H1 (cell line): ENCODE results near the gene SENP7. TPM values are rescaled to one million over a fixed set of nuclear protein-coding genes. Genes with fewer than 3 reads are reported as not detected.

Source experiments
- CTCF ChIA-PET: fragments of 300-600 bp; sonication (Branson Sonifier 250); formaldehyde crosslinking; loops from one replicate; lab custom pipeline; 2021; ENCODE audit not compliant: partially characterized antibody; lab: Charles Lee
- POLR2A ChIA-PET: fragments of 300-600 bp; sonication (Branson Sonifier 250); formaldehyde crosslinking; loops from one replicate; lab custom pipeline; 2021; ENCODE audit warnings: inconsistent platforms; ENCODE audit not compliant: partially characterized antibody; lab: Charles Lee
- DNase-seq, 2 experiments: peaks; one replicate each; pipeline versions ENCODE4 v3.0.0 to v3.0.0-alpha.2; 2010 to 2022; ENCODE audit warnings: low spot score in 2 of 2, low read depth in 1 of 2, mixed read lengths in 1 of 2
- FAIRE-seq: peaks from 2 replicates; lab custom pipeline; 2011; peaks lifted over from hg19 to GRCh38; lab: Jason Lieb, UNC
- H2AFZ ChIP-seq: 2 replicates; pipeline ENCODE4 v1.8.1; 2012; ENCODE audit warnings: low read length, inconsistent platforms
- H2AK5ac ChIP-seq: 2 replicates; pipeline ENCODE4 v1.6.1; 2013; ENCODE audit warnings: low read depth, low read length
- H2BK120ac ChIP-seq: replicated peaks from 2 replicates; pipeline ENCODE3; 2013; ENCODE audit warnings: low read depth, low read length, inconsistent platforms
- H2BK12ac ChIP-seq: 2 replicates; pipeline ENCODE4 v1.6.1; 2013; ENCODE audit warnings: low read depth, low read length
- H2BK15ac ChIP-seq: 2 replicates; pipeline ENCODE4 v1.6.1; 2013; ENCODE audit warnings: low read length
- H2BK20ac ChIP-seq: 2 replicates; pipeline ENCODE4 v1.6.1; 2013; ENCODE audit warnings: low read length
- H2BK5ac ChIP-seq: 2 replicates; pipeline ENCODE4 v1.6.1; 2013; ENCODE audit warnings: low read depth, low read length
- H3K14ac ChIP-seq: 2 replicates; pipeline ENCODE4 v1.6.1; 2013; ENCODE audit warnings: inconsistent platforms; ENCODE audit not compliant: insufficient read length
- H3K18ac ChIP-seq: 2 replicates; pipeline ENCODE4 v1.6.1; 2013; ENCODE audit warnings: low read length; ENCODE audit errors: extremely low read depth
- H3K23ac ChIP-seq: 2 replicates; pipeline ENCODE4 v1.6.1; 2013; ENCODE audit warnings: inconsistent platforms; ENCODE audit not compliant: insufficient read length
- H3K23me2 ChIP-seq: 2 replicates; pipeline ENCODE4 v1.6.1; 2013; ENCODE audit warnings: low read depth, low read length
- H3K27ac ChIP-seq: 2 replicates; pipeline ENCODE4 v1.6.1; 2011; ENCODE audit warnings: low read depth, low read length, inconsistent platforms
- H3K27me3 ChIP-seq, 4 experiments: replicated peaks in 1 of 4; 1 replicate in 1 of 4; 2 replicates in 3 of 4; pipeline versions ENCODE4 v1.6.1 to v1.8.1; 2011 to 2013; ENCODE audit warnings: low read length in 3 of 4, mild to moderate bottlenecking in 3 of 4, inconsistent platforms in 2 of 4, mixed read lengths in 2 of 4, moderate library complexity in 1 of 4; ENCODE audit not compliant: control insufficient read depth in 3 of 4, insufficient read depth in 3 of 4; ENCODE audit errors: extremely low read depth in 1 of 4
- H3K36me3 ChIP-seq, 4 experiments: 2 replicates each; pipeline versions ENCODE4 v1.6.1 to v1.8.1; 2011 to 2013; ENCODE audit warnings: mild to moderate bottlenecking in 4 of 4, low read length in 3 of 4, moderate library complexity in 2 of 4, control low read depth in 1 of 4, inconsistent platforms in 1 of 4; ENCODE audit not compliant: insufficient read depth in 4 of 4, control insufficient read depth in 2 of 4
- H3K4ac ChIP-seq: replicated peaks from 2 replicates; pipeline ENCODE3; 2013; ENCODE audit warnings: low read length, low read depth, mixed read lengths, inconsistent platforms; ENCODE audit not compliant: insufficient read length
- H3K4me1 ChIP-seq, 4 experiments: replicated peaks in 1 of 4; 1 replicate in 1 of 4; 2 replicates in 3 of 4; pipeline versions ENCODE4 v1.6.1 to v1.8.1; 2011 to 2013; ENCODE audit warnings: low read length in 3 of 4, inconsistent platforms in 2 of 4, mixed read lengths in 1 of 4; ENCODE audit not compliant: insufficient read depth in 4 of 4, control insufficient read depth in 3 of 4
- H3K4me2 ChIP-seq, 2 experiments: 2 replicates each; pipeline versions ENCODE4 v1.6.1 to v1.8.1; 2011 to 2013; ENCODE audit warnings: low read depth in 2 of 2, low read length in 2 of 2, control low read depth in 1 of 2, inconsistent platforms in 1 of 2, mild to moderate bottlenecking in 1 of 2; ENCODE audit not compliant: insufficient read depth in 1 of 2
- H3K4me3 ChIP-seq, 4 experiments: fragments of 200-600, 300-600 bp in 1 of 4; sonication (generic), shearing (Covaris generic), sonication (Bioruptor Twin) in 1 of 4; 2 replicates each; pipeline versions ENCODE4 v1.5.1 to v1.8.1; 2011 to 2016; ENCODE audit warnings: low read length in 4 of 4, low read depth in 3 of 4, control low read depth in 2 of 4, inconsistent platforms in 2 of 4, mild to moderate bottlenecking in 2 of 4, mixed read lengths in 1 of 4, moderate library complexity in 1 of 4; ENCODE audit not compliant: insufficient read depth in 2 of 4; ENCODE audit errors: extremely low read depth in 1 of 4
- H3K56ac ChIP-seq: replicated peaks from 2 replicates; pipeline ENCODE3; 2013; ENCODE audit warnings: low read depth, mild to moderate bottlenecking, mixed read lengths, low read length, inconsistent platforms; ENCODE audit not compliant: insufficient read length
- H3K79me1 ChIP-seq: 2 replicates; pipeline ENCODE4 v1.6.1; 2013; ENCODE audit warnings: low read depth, low read length, control low read depth
- H3K79me2 ChIP-seq, 2 experiments: 2 replicates each; pipeline versions ENCODE4 v1.6.1 to v1.8.1; 2012 to 2013; ENCODE audit warnings: low read length in 2 of 2, mild to moderate bottlenecking in 2 of 2, inconsistent platforms in 1 of 2; ENCODE audit not compliant: insufficient read depth in 2 of 2, control insufficient read depth in 1 of 2
- H3K9ac ChIP-seq, 4 experiments: replicated peaks in 1 of 4; 1 replicate in 1 of 4; 2 replicates in 3 of 4; pipeline versions ENCODE4 v1.6.1 to v1.8.1; 2011 to 2013; ENCODE audit warnings: low read depth in 3 of 4, low read length in 3 of 4, control low read depth in 2 of 4, mild to moderate bottlenecking in 2 of 4, moderate library complexity in 2 of 4, inconsistent platforms in 1 of 4; ENCODE audit errors: extremely low read depth in 1 of 4
- H3K9me3 ChIP-seq, 2 experiments: 2 replicates each; pipeline versions ENCODE4 v1.6.1 to v1.8.1; 2012 to 2013; ENCODE audit warnings: mild to moderate bottlenecking in 2 of 2, moderate library complexity in 2 of 2, control low read depth in 1 of 2, inconsistent platforms in 1 of 2, low read depth in 1 of 2, low read length in 1 of 2, mixed read lengths in 1 of 2; ENCODE audit not compliant: insufficient read depth in 2 of 2
- H4K20me1 ChIP-seq, 2 experiments: replicated peaks in 1 of 2; 2 replicates each; pipeline versions ENCODE3 to v1.8.1; 2011 to 2013; ENCODE audit warnings: inconsistent platforms in 2 of 2, low read length in 2 of 2, mild to moderate bottlenecking in 1 of 2; ENCODE audit not compliant: insufficient read depth in 2 of 2, control insufficient read depth in 1 of 2
- H4K5ac ChIP-seq: 2 replicates; pipeline ENCODE4 v1.6.1; 2013; ENCODE audit warnings: low read length, low read depth, mixed read lengths, inconsistent platforms; ENCODE audit not compliant: insufficient read length
- H4K8ac ChIP-seq: 2 replicates; pipeline ENCODE4 v1.8.0; 2013; ENCODE audit warnings: mild to moderate bottlenecking, moderate library complexity, low read length, inconsistent platforms; ENCODE audit not compliant: insufficient read depth; ENCODE audit errors: extremely low read depth
- H4K91ac ChIP-seq: replicated peaks from 2 replicates; pipeline ENCODE3; 2013; ENCODE audit warnings: low read length, mixed read lengths, inconsistent platforms; ENCODE audit not compliant: insufficient read length
- ATF3 ChIP-seq: IDR thresholded peaks from 2 replicates; pipeline ENCODE4 v1.6.1; 2011; ENCODE audit warnings: low read depth, mild to moderate bottlenecking, low read length; ENCODE audit not compliant: insufficient read depth
- BACH1 ChIP-seq: IDR thresholded peaks from 2 replicates; pipeline ENCODE4 v1.6.1; 2012; ENCODE audit warnings: low read length, improper control_type of control experiment
- CBX5 ChIP-seq: fragments of 300-800, 300-1000 bp; sonication (generic); IDR thresholded peaks from 2 replicates; pipeline ENCODE4 v1.7.1; 2016; ENCODE audit warnings: antibody characterized with exemption, low read length, low read depth
- RNF2 ChIP-seq: fragments of 200-900, 300-1000 bp; sonication (generic); IDR thresholded peaks from 2 replicates; pipeline ENCODE4 v1.7.1; 2016; ENCODE audit warnings: borderline replicate concordance, low read depth, mild to moderate bottlenecking, antibody characterized with exemption, low read length; ENCODE audit not compliant: poor library complexity, severe bottlenecking; ENCODE audit errors: missing control alignments
- SP2 ChIP-seq: IDR thresholded peaks from 2 replicates; pipeline ENCODE4 v1.6.1; 2012; ENCODE audit warnings: mild to moderate bottlenecking, low read length, inconsistent platforms
- WGBS, 2 experiments: shearing (Covaris generic) in 1 of 2; methylation state at CpG; one replicate each; pipeline versions ENCODE4 v1.1.6 to v1.1.7; 2013 to 2015; ENCODE audit warnings: low lambda C conversion rate in 2 of 2, mixed read lengths in 2 of 2, inconsistent platforms in 1 of 2, low coverage in 1 of 2, missing lambda C conversion rate in 1 of 2; ENCODE audit not compliant: insufficient replicate concordance in 2 of 2, insufficient coverage in 1 of 2, insufficient read length in 1 of 2; ENCODE audit errors: extremely low coverage in 1 of 2, missing lambda C conversion rate in 1 of 2; 5-methylcytosine and 5-hydroxymethylcytosine counted together
- polyA plus RNA-seq, 7 experiments: library from polyadenylated mRNA; depleted of rRNA in 3 of 7; stranded (reverse) in 5 of 7; unstranded in 2 of 7; fragments of >200 nt in 5 of 7; fragments of 200-250 nt in 2 of 7; gene quantifications; 1 replicate in 5 of 7; 2 replicates in 1 of 7; 4 replicates in 1 of 7; pipeline versions ENCODE4 v1.2.1 to v1.2.3, GENCODE V29; 2011 to 2013; ENCODE audit warnings: missing spikeins in 2 of 7, mixed read lengths in 2 of 7
- total RNA-seq: library from RNA; stranded (reverse); fragmentation: NEBNext Ultra II Directional; extraction: Animal tissue kit (Norgen Biotek cat#: 25700); gene quantifications from 2 replicates; pipeline ENCODE4 v1.2.1, GENCODE V29; 2021

Gene SENP7
- total and polyA plus RNA-seq, 2 of the 8 experiments (the other 6 are each of a cell fraction or from before 2014, with no cell fraction given): 2.8 to 7.8 TPM

DNA sequence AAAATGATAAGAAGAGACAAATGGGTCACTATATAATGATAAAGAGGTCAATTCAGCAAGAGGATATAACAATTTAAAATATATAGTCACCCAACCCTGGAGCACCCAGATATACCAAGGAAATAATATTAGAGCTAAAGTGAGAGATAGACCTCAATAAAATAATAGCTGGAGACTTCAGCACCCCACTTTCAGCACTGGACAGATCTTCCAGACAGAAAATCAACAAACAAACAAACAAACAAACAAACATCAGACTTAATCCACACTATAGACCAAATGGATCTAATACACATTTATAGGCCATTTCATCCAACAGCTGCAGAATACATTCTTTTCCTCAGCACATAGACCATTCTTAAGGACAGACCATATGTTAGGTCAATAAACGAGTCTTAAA, 79.4 kb downstream of the SENP7 start:
- Histone ChIP-seq H3K36me3 (peaks cover 0 to 1% (median 0%) of the 10 kb centered on the region in 4 experiments; a peak in 1 of 8 replicates), H4K5ac (no peak overlapping the region), H4K91ac (no peak overlapping the region), H3K9me3 (peaks cover 0 to 1% of the 10 kb centered on the region in 2 experiments; a peak in 1 of 4 replicates), H4K20me1 (no peaks in the 10 kb centered on the region), H2BK120ac (no peak overlapping the region), H3K79me2 (no peaks in the 10 kb centered on the region), H3K4me1 (no peaks in the 10 kb centered on the region), H4K8ac (no peak overlapping the region), H3K56ac (no peak overlapping the region), H3K27me3 (no peaks in the 10 kb centered on the region), H2BK15ac (no peak overlapping the region), H3K4me2 (no peak overlapping the region), H3K14ac (no peak overlapping the region), H2BK12ac (no peak overlapping the region), H3K23ac (no peak overlapping the region), H3K23me2 (no peaks in the 10 kb centered on the region), H2BK20ac (no peak overlapping the region), H3K9ac (no peak overlapping the region), H3K4ac (no peak overlapping the region), H2AK5ac (no peak overlapping the region), H3K4me3 (no peak overlapping the region), H2BK5ac (no peak overlapping the region), H3K27ac (no peak overlapping the region), H3K18ac (no peak overlapping the region), H2AFZ (no peak overlapping the region), H3K79me1 (no peaks in the 10 kb centered on the region)
- ChIA-PET CTCF (no interaction called here), POLR2A (no interaction called here)
- WGBS, 2 experiments: 89% methylated on average over 1 of the region's 1 CpG; no CpG with 5 or more reads in 1 of the 2 experiments
- TF ChIP-seq CBX5 (no peak), BACH1 (no peak), ATF3 (no peak), SP2 (no peak), RNF2 (no peak)
- no peak for DNase-seq
- no peak for FAIRE-seq
